Measurements from ENCODE around the gene DNM3.
"Not testable (repeated sequence)": the region's sequence is repeated elsewhere in the genome, so short reads cannot be mapped to it uniquely, and the experiment has no call there.

The DNM3 gene

GRCh38 chr1:172371646-172372045 is 530.3 kb downstream of the DNM3 start:
- no CpG with 5 or more reads among the region's 3 CpGs for WGBS
- not testable (repeated sequence) for H3K4me1 ChIP-seq (ENCODE audit: control insufficient read depth, insufficient read depth, low read depth, low read length); H2BK15ac ChIP-seq (ENCODE audit: low read depth, poor library complexity, severe bottlenecking); H3K23ac ChIP-seq (ENCODE audit: low read length in 2 of 2); H3K4me2 ChIP-seq (ENCODE audit: low read length, poor library complexity, severe bottlenecking); H4K91ac ChIP-seq (ENCODE audit: low read length); DNase-seq; H2AFZ ChIP-seq (ENCODE audit: low read depth, low read length); H3K14ac ChIP-seq (ENCODE audit: low read length in 2 of 2); H2BK120ac ChIP-seq (ENCODE audit: low read depth, low read length); H2BK5ac ChIP-seq (ENCODE audit: low read depth, low read length, poor library complexity, severe bottlenecking); H3K4ac ChIP-seq (ENCODE audit: low read depth in 1 of 2, low read length in 2 of 2); H2BK12ac ChIP-seq (ENCODE audit: low read length in 2 of 2); H3K18ac ChIP-seq (ENCODE audit: low read depth in 1 of 2, low read length in 2 of 2); H3K27ac ChIP-seq (ENCODE audit: low read length, poor library complexity, severe bottlenecking); H3K9ac ChIP-seq (ENCODE audit: low read length); H2AK5ac ChIP-seq (ENCODE audit: low read length, severe bottlenecking); H3K79me1 ChIP-seq (replicated peaks; ENCODE audit: low read length, poor library complexity, severe bottlenecking); H3K36me3 ChIP-seq (ENCODE audit: control insufficient read depth in 1 of 2, insufficient read depth in 2 of 2, low read depth in 1 of 2, low read length in 2 of 2); H4K8ac ChIP-seq (ENCODE audit: low read length); H3K27me3 ChIP-seq (ENCODE audit: control insufficient read depth in 1 of 2, insufficient read depth in 1 of 2, low read length in 2 of 2); H3K4me3 ChIP-seq (ENCODE audit: insufficient read depth in 1 of 2, low read depth in 1 of 2, low read length in 2 of 2)
- H3K9me3 ChIP-seq (ENCODE audit: control insufficient read depth, low read length) = peaks cover 22% of the 10 kb centered on the region

- Histone ChIP-seq H2BK5ac (ENCODE audit: low read depth, low read length, poor library complexity, severe bottlenecking) (no peak overlapping the region), H3K9me3 (ENCODE audit: control insufficient read depth, low read length) (peaks cover 4% of the 10 kb centered on the region), H2BK12ac (ENCODE audit: low read length in 2 of 2) (no peak overlapping the region), H3K23ac (ENCODE audit: low read length in 2 of 2) (no peak overlapping the region), H4K8ac (ENCODE audit: low read length) (no peak overlapping the region), H3K36me3 (ENCODE audit: control insufficient read depth in 1 of 2, insufficient read depth in 2 of 2, low read depth in 1 of 2, low read length in 2 of 2) (no peaks in the 10 kb centered on the region), H2BK120ac (ENCODE audit: low read depth, low read length) (no peak overlapping the region), H4K91ac (ENCODE audit: low read length) (no peak overlapping the region), H3K14ac (ENCODE audit: low read length in 2 of 2) (no peak overlapping the region), H3K4me2 (ENCODE audit: low read length, poor library complexity, severe bottlenecking) (no peak overlapping the region), H3K18ac (ENCODE audit: low read depth in 1 of 2, low read length in 2 of 2) (no peak overlapping the region), H2BK15ac (ENCODE audit: low read depth, poor library complexity, severe bottlenecking) (no peak overlapping the region), H3K4ac (ENCODE audit: low read depth in 1 of 2, low read length in 2 of 2) (no peak overlapping the region), H3K4me1 (ENCODE audit: control insufficient read depth, insufficient read depth, low read depth, low read length) (no peaks in the 10 kb centered on the region), H3K27ac (ENCODE audit: low read length, poor library complexity, severe bottlenecking) (no peak overlapping the region), H3K9ac (ENCODE audit: low read length) (no peak overlapping the region), H2AFZ (ENCODE audit: low read depth, low read length) (no peak overlapping the region), H3K79me1 (replicated peaks; ENCODE audit: low read length, poor library complexity, severe bottlenecking) (no peaks in the 10 kb centered on the region), H3K27me3 (ENCODE audit: control insufficient read depth in 1 of 2, insufficient read depth in 1 of 2, low read length in 2 of 2) (no peaks in the 10 kb centered on the region), H2AK5ac (ENCODE audit: low read length, severe bottlenecking) (no peak overlapping the region), H3K4me3 (ENCODE audit: insufficient read depth in 1 of 2, low read depth in 1 of 2, low read length in 2 of 2) (no peak overlapping the region)
- WGBS = no CpG with 5 or more reads among the region's 1 CpG
- peak; percentile 30 for DNase-seq
These were observed 532.6 kb downstream of the DNM3 start for GRCh38 chr1:172373864-172374263.

DNA sequence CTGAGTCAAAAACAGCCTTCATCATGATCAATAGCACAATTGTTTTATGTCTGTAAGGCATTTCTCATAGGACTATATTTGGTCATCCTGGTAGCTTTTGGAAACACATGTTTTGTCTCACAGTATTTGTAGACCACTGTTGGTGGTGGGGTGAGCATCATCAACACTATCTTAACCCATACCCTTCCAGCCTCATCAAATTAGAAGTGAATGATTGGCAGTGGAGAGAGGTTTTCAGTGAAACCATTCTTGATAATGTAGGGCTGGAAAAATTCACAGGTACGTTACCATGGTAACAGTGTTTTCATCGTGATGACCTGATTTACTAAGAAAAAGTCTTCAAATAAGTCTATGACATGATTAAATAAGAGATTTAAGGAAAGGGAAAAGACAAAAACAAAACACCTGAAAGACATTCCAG is 533.9 kb downstream of the DNM3 start:
- Histone ChIP-seq H3K27me3 (ENCODE audit: control insufficient read depth in 1 of 2, insufficient read depth in 1 of 2, low read length in 2 of 2) (no peaks in the 10 kb centered on the region), H2BK15ac (ENCODE audit: low read depth, poor library complexity, severe bottlenecking) (no peak overlapping the region), H2AK5ac (ENCODE audit: low read length, severe bottlenecking) (no peak overlapping the region), H3K4me2 (ENCODE audit: low read length, poor library complexity, severe bottlenecking) (no peak overlapping the region), H3K23ac (ENCODE audit: low read length in 2 of 2) (no peak overlapping the region), H3K36me3 (ENCODE audit: control insufficient read depth in 1 of 2, insufficient read depth in 2 of 2, low read depth in 1 of 2, low read length in 2 of 2) (no peaks in the 10 kb centered on the region), H3K4me1 (ENCODE audit: control insufficient read depth, insufficient read depth, low read depth, low read length) (no peaks in the 10 kb centered on the region), H2BK120ac (ENCODE audit: low read depth, low read length) (no peak overlapping the region), H3K4me3 (ENCODE audit: insufficient read depth in 1 of 2, low read depth in 1 of 2, low read length in 2 of 2) (no peak overlapping the region), H3K9me3 (ENCODE audit: control insufficient read depth, low read length) (no peaks in the 10 kb centered on the region), H3K14ac (ENCODE audit: low read length in 2 of 2) (no peak overlapping the region), H3K79me1 (replicated peaks; ENCODE audit: low read length, poor library complexity, severe bottlenecking) (no peaks in the 10 kb centered on the region), H2AFZ (ENCODE audit: low read depth, low read length) (no peak overlapping the region), H3K4ac (ENCODE audit: low read depth in 1 of 2, low read length in 2 of 2) (no peak overlapping the region), H2BK5ac (ENCODE audit: low read depth, low read length, poor library complexity, severe bottlenecking) (no peak overlapping the region), H3K27ac (ENCODE audit: low read length, poor library complexity, severe bottlenecking) (no peak overlapping the region), H2BK12ac (ENCODE audit: low read length in 2 of 2) (no peak overlapping the region), H3K9ac (ENCODE audit: low read length) (no peak overlapping the region), H4K91ac (ENCODE audit: low read length) (no peak overlapping the region), H4K8ac (ENCODE audit: low read length) (no peak overlapping the region), H3K18ac (ENCODE audit: low read depth in 1 of 2, low read length in 2 of 2) (no peak overlapping the region)
- DNase-seq = no peak
- no CpG with 5 or more reads among the region's 2 CpGs for WGBS

- H2BK15ac ChIP-seq (ENCODE audit: low read depth, poor library complexity, severe bottlenecking) = no peak overlapping the region
- no peaks in the 10 kb centered on the region for H3K27me3 ChIP-seq (ENCODE audit: control insufficient read depth in 1 of 2, insufficient read depth in 1 of 2, low read length in 2 of 2)
- H3K4me2 ChIP-seq (ENCODE audit: low read length, poor library complexity, severe bottlenecking) = no peak overlapping the region
- no peak overlapping the region for H3K18ac ChIP-seq (ENCODE audit: low read depth in 1 of 2, low read length in 2 of 2)
- no peak overlapping the region for H4K91ac ChIP-seq (ENCODE audit: low read length)
- H3K9ac ChIP-seq (ENCODE audit: low read length) = no peak overlapping the region
- no peak overlapping the region for H4K8ac ChIP-seq (ENCODE audit: low read length)
- no peak overlapping the region for H3K14ac ChIP-seq (ENCODE audit: low read length in 2 of 2)
- H2BK12ac ChIP-seq (ENCODE audit: low read length in 2 of 2) = no peak overlapping the region
- H3K79me1 ChIP-seq (replicated peaks; ENCODE audit: low read length, poor library complexity, severe bottlenecking) = no peaks in the 10 kb centered on the region
- no peak overlapping the region for H3K4me3 ChIP-seq (ENCODE audit: insufficient read depth in 1 of 2, low read depth in 1 of 2, low read length in 2 of 2)
- H3K4me1 ChIP-seq (ENCODE audit: control insufficient read depth, insufficient read depth, low read depth, low read length) = no peaks in the 10 kb centered on the region
- no peak overlapping the region for H3K27ac ChIP-seq (ENCODE audit: low read length, poor library complexity, severe bottlenecking)
- no peak overlapping the region for H3K23ac ChIP-seq (ENCODE audit: low read length in 2 of 2)
- H3K9me3 ChIP-seq (ENCODE audit: control insufficient read depth, low read length) = no peaks in the 10 kb centered on the region
- H2BK120ac ChIP-seq (ENCODE audit: low read depth, low read length) = no peak overlapping the region
- no CpG with 5 or more reads among the region's 2 CpGs for WGBS
- no peak overlapping the region for H2AFZ ChIP-seq (ENCODE audit: low read depth, low read length)
- no peak overlapping the region for H2BK5ac ChIP-seq (ENCODE audit: low read depth, low read length, poor library complexity, severe bottlenecking)
- H3K36me3 ChIP-seq (ENCODE audit: control insufficient read depth in 1 of 2, insufficient read depth in 2 of 2, low read depth in 1 of 2, low read length in 2 of 2) = no peaks in the 10 kb centered on the region
- H3K4ac ChIP-seq (ENCODE audit: low read depth in 1 of 2, low read length in 2 of 2) = no peak overlapping the region
- DNase-seq = no peak
- H2AK5ac ChIP-seq (ENCODE audit: low read length, severe bottlenecking) = no peak overlapping the region
These were observed 535.1 kb downstream of the DNM3 start for GRCh38 chr1:172376431-172376830.
